NCI-H2171 (cell line): ENCODE measurements around the gene NACA2.
A peak's percentile ranks its signal among the peaks of the same experiment; 100 is the strongest.
"Not testable (repeated sequence)": the region's sequence is repeated elsewhere in the genome, so short reads cannot be mapped to it uniquely, and the experiment has no call there.

Experiments used
- DNase-seq: peaks from one replicate; lab custom pipeline; 2025; lab: John Stamatoyannopoulos, UW

NACA2 gene

GRCh38 chr17:61591018-61591417 lies at the start of gene NACA2:
Gene NACA2, minus strand, starts transcription at chr17:61591219. Its CDS starts 39 bp downstream, at chr17:61591180.
- no peak for DNase-seq

GRCh38 chr17:61639818-61640217 lies 48.8 kb upstream of the NACA2 start:
- no peak for DNase-seq

- no peak for DNase-seq
Observed at GRCh38 chr17:61638087-61638486, 47.1 kb upstream of the NACA2 start.

DNA sequence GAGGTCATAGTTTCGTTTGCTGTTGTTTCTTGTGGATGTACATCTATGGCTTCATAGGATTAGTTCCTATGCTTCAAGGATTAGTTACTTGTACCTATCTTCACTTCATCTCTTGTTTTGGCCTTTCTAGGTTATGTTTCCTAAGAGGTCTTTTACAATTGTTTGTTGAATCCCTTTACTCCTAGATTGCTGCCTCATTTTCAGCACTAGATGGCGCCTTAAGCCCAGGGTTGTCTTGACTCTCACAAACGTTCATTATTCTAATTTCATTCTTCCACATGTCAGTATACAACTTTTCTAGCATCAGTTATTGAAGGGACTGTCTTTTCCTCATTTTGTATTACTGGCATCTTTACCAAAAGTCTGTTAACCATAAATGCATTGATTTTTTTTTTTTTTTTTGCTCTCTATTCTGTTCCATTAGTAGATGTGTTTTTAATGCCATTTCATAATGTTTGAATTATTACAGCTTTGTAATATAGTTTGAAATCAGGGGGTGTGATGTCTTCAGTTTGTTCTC lies 45.0 kb upstream of the NACA2 start:
- peak; percentile 35 for DNase-seq

GRCh38 chr17:61634942-61635538 lies 44.0 kb upstream of the NACA2 start:
- no peak for DNase-seq

GRCh38 chr17:61634011-61634539 lies 43.1 kb upstream of the NACA2 start:
- no peak for DNase-seq

DNA sequence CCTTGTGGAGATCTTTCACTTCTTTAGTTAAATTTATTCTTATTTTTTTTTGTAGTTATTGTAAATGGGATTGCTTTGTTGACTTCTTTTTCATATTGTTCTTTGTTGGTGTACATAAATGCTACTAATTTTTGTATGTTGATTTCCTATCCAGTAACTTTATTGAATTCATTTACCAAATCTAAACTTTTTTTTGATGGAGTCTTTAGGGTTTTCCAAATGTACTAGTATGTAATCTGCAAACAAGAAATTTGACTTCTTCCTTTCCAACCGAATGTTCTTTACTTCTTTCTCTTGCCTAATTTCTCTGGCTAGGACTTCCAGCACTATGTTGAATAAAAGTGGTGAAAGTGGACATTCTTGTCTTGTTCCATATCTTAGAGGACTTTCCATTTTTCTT lies 41.8 kb upstream of the NACA2 start:
- no peak for DNase-seq

GRCh38 chr17:61631800-61632199 lies 40.8 kb upstream of the NACA2 start:
- no peak for DNase-seq

- DNase-seq: not testable (repeated sequence)
Observed at GRCh38 chr17:61628158-61628557, 37.1 kb upstream of the NACA2 start.

- DNase-seq: no peak
Observed at GRCh38 chr17:61627658-61628057, 36.6 kb upstream of the NACA2 start.

DNA sequence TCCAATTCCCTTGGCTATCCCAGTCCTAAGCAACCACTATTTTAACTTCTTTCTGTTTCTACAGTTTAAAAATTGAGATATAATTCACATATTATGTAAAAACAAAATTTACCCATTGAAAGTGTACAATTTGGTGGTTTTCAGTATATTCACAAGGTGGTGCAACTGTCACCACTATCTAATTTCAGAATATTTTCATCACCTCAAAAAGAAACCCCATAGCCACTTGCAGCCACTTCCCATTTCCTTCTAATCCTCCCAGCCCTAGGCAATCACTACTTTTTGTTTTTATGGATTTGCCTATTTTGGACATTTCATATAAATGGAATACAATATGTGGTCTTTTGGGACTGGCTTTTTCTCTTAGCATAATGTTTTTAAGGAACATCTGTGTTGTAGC lies 36.1 kb upstream of the NACA2 start:
- no peak for DNase-seq

- DNase-seq: no peak
Observed at GRCh38 chr17:61625564-61625963, 34.5 kb upstream of the NACA2 start.

GRCh38 chr17:61624951-61625350 lies 33.9 kb upstream of the NACA2 start:
- no peak for DNase-seq

DNA sequence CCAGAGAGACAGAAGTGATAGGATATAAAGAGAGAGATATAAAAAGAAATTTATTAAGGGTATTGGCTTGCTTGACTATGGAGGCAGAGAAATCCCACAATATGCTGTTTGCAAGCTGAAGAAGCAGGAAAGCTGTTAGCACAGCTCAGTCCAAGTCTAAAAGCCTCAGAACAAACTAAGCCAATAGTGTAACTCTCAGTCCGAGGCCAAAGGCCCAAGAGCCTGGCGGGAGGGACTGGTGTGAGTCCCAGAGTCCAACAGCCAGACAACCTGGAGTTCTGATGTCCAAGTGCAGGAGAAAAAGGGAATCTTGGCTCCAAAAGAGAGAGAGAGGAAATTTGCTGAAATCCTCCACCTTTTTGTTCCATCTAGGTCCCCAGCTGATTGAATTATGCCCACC lies 30.3 kb upstream of the NACA2 start:
- no peak for DNase-seq

GRCh38 chr17:61619953-61620352 lies 28.9 kb upstream of the NACA2 start:
- no peak for DNase-seq

DNA sequence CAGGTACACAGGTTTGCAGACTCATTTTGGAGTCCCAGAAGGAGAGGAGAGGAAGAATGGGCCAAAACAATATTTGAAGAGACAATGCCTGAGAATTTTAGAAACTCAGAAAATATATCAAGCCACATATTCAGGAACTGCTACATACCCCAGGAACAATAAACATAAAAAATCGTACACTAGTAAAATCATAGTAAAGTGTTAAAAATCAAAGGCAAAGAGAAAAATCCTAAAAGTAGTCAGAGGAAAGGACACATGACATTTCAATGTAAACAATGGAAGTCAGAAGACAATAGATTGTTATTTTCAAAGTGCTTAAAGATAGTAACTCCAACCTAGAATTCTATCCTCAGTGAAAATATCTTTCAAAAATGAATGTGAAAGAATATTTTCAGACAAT lies 28.5 kb upstream of the NACA2 start:
- no peak for DNase-seq

- DNase-seq: no peak
Observed at GRCh38 chr17:61618950-61619349, 27.9 kb upstream of the NACA2 start.

DNA sequence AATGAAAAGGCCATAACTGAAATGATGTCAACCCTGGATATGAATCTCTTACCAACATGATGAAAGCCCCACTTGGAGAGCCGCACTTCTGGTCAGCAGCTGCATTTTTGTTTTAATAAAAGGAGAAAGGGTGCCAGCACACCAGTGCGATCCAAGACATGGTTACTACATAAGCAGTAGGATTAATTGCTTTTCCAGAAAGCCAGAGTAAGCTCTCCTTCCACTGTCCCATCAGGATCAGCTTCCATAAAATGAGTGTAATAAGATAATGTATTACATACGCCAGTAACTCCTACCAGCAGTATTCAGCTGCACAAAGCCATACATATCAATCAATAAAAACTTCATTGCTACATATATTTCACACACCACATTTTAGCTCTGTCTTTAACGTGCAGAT lies 26.3 kb upstream of the NACA2 start:
- no peak for DNase-seq

DNA sequence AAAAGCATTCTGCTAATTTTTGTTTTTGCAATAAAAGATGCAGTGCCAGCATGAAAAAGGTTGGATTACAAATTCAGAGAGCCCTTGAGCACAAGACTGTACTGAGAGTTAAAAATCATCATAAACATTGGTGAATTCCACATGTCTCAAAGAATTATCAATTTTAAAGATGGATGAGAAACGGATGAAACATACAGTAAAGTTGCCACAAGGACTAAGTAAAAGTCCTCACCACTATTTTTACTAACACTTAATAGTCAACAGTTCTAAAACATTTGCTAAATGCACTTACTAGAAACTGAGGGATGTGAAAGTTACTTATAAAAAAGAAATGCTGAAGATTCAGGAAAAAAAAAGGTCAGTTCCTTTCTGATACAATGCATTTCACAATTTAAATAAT lies 25.8 kb upstream of the NACA2 start:
- no peak for DNase-seq

- DNase-seq: no peak
Observed at GRCh38 chr17:61614219-61614618, 23.2 kb upstream of the NACA2 start.

- DNase-seq: no peak
Observed at GRCh38 chr17:61611323-61611722, 20.3 kb upstream of the NACA2 start.

- no peak for DNase-seq
Observed at GRCh38 chr17:61605692-61606091, 14.7 kb upstream of the NACA2 start.

DNA sequence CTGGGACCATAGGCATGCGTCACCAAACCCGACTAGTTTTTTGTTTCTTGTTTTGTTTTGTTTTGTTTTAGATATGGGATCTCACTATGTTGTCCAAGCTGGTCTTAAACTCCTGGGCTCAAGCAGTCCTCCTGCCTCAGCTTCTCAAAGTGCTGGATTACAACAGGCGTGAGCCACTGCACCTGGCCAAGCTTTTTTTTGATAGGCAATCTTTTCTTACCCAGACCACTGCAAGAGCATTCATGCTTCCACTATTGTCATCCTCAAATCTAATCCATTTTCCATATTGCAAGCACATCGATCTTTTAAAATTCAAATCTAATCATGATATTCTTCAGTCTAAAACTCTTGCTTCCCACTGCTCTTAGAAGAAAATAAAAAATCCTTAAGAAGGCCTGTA lies 10.3 kb upstream of the NACA2 start:
- no peak for DNase-seq

DNA sequence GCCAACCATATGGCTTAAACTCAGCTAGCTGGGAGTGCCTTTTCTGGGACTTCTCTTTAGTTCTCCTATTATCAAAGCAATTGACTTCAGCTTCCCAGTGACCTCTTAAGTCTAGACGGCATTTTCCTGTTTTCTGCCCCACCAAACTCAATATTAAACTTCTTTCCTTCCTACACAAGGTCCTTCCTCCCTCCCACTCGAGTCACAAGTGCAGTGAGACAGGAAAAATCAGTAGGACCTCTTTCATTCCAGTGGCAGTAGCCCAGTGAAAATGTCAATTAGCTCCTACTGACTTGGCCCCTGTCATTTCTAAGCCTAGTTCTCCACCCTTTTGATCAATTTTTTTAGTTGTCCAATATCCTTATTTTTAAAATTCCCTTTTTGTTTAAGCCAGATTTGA lies 9.6 kb upstream of the NACA2 start:
- DNase-seq: no peak
